Panc1 (cell line): Measurements from ENCODE around the gene PNO1. TPM values are rescaled to one million over a fixed set of nuclear protein-coding genes. Genes with fewer than 3 reads are reported as not detected.
"Not testable (repeated sequence)": the region's sequence is repeated elsewhere in the genome, so short reads cannot be mapped to it uniquely, and the experiment has no call there.

Experiments used
- ATAC-seq: fragments of 200-7000 bp; cut with Tn5 transposase; 2 replicates; pipeline ENCODE4 v1.9.1; 2020; ENCODE audit warnings: mild to moderate bottlenecking, moderate library complexity
- BruUV-seq: library from RNA; stranded (reverse); fragments of 400-500 nt; replicated peaks from 2 replicates; lab custom pipeline; 2021; lab: Mats Ljungman, UMichigan
- CTCF ChIA-PET: fragments of 300-600 bp; sonication (Branson Sonifier 250); formaldehyde crosslinking; loops from one replicate; lab custom pipeline; 2022; ENCODE audit warnings: antibody characterized with exemption; lab: Charles Lee
- POLR2A ChIA-PET: fragments of 300-600 bp; sonication (Branson Sonifier 250); formaldehyde crosslinking; loops from one replicate; lab custom pipeline; 2022; ENCODE audit warnings: antibody characterized with exemption; lab: Charles Lee
- DNase-seq: peaks from one replicate; pipeline ENCODE4 v3.0.0-alpha.2; 2010; ENCODE audit warnings: low read depth, low spot score
- H3K27ac ChIP-seq: 2 replicates; pipeline ENCODE4 v1.5.1; 2011; ENCODE audit warnings: mild to moderate bottlenecking, low read length, inconsistent platforms
- H3K27me3 ChIP-seq: fragments of 200-500 bp; sonication (Bioruptor generic); 2 replicates; pipeline ENCODE4 v1.6.0; 2014; ENCODE audit warnings: low read length, inconsistent platforms; ENCODE audit not compliant: control insufficient read depth, insufficient read depth
- H3K36me3 ChIP-seq: fragments of 200-500 bp; sonication (Bioruptor generic); 2 replicates; pipeline ENCODE4 v1.5.1; 2014; ENCODE audit warnings: inconsistent platforms, mild to moderate bottlenecking, low read length, moderate library complexity; ENCODE audit not compliant: control insufficient read depth, insufficient read depth
- H3K4me1 ChIP-seq: 2 replicates; pipeline ENCODE4 v1.5.1; 2011; ENCODE audit warnings: inconsistent platforms, mild to moderate bottlenecking, low read length, moderate library complexity; ENCODE audit not compliant: control insufficient read depth, insufficient read depth
- H3K4me3 ChIP-seq, 2 experiments: 2 replicates each; pipeline ENCODE4 v1.5.1; 2011 to 2012; ENCODE audit warnings: low read depth in 2 of 2, low read length in 2 of 2, mild to moderate bottlenecking in 2 of 2, inconsistent platforms in 1 of 2, moderate library complexity in 1 of 2
- H3K9me3 ChIP-seq: fragments of 200-500 bp; sonication (Bioruptor generic); 2 replicates; pipeline ENCODE4 v1.5.1; 2014; ENCODE audit warnings: low read depth, mild to moderate bottlenecking, inconsistent platforms, low read length, moderate library complexity; ENCODE audit not compliant: control insufficient read depth, insufficient read depth
- POLR2AphosphoS5 ChIP-seq: IDR thresholded peaks from 2 replicates; pipeline ENCODE4 v1.6.1; 2012; ENCODE audit warnings: mild to moderate bottlenecking, low read depth, low read length, moderate library complexity
- SIN3A ChIP-seq: IDR thresholded peaks from 2 replicates; pipeline ENCODE4 v1.6.1; 2012; ENCODE audit warnings: low read depth, mild to moderate bottlenecking, low read length, moderate library complexity, borderline replicate concordance; ENCODE audit not compliant: insufficient read depth
- TCF7L2 ChIP-seq: IDR thresholded peaks from 2 replicates; pipeline ENCODE4 v1.6.1; 2011; ENCODE audit warnings: mild to moderate bottlenecking, low read depth, low read length, inconsistent platforms
- in situ Hi-C: cut with HindIII; loops from 2 replicates; pipeline ENCODE4 v1.10.0; 2016; ENCODE audit warnings: low sequenced_read_pairs, low pct_unique_long_range_greater_than_20kb
- intact Hi-C: fragments of 100-400 bp; cut with micrococcal nuclease; formaldehyde crosslinking; loops from one replicate; pipeline ENCODE4 v1.10.0; 2022; ENCODE audit not compliant: unreplicated experiment
- total RNA-seq: library from RNA; stranded (reverse); gene quantifications from one replicate; pipeline ENCODE4 v1.2.1, GENCODE V29; 2021; ENCODE audit not compliant: unreplicated experiment
- TF ChIP-seq, protein P1 (sequence below), 2 experiments: IDR thresholded peaks; 2 replicates each; pipeline ENCODE4 v1.6.1; 2011 to 2012; ENCODE audit warnings: low read depth in 2 of 2, control low read depth in 1 of 2, low read length in 1 of 2, mild to moderate bottlenecking in 1 of 2, moderate library complexity in 1 of 2; ENCODE audit not compliant: insufficient read depth in 1 of 2
- TF ChIP-seq, protein P2 (sequence below): fragments of 450-650 bp; IDR thresholded peaks from 2 replicates; pipeline ENCODE4 v1.5.1; 2017; ENCODE audit warnings: mild to moderate bottlenecking

PNO1 gene
- total RNA-seq, 1 experiment from 2014 or later: 37.7 TPM

DNA sequence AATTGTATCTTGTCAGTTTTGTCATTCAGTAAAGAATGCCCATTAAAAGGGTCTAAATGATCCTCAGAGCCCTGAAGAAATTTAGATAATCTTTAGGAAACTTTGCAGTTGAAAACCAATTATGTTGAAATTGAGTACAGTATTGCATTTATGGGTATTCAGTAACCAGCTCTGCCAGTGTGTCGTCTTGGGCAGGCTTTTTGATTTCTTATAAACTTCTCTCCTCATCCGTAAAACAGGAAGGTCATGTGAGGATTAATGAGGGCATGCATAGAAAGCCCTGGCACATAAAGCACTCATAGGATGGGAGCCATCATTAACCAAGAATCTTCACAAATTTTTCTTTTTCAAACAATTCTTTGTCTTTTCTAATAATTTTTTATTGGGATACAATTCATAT is 14.8 kb downstream of the PNO1 start:
- ChIA-PET POLR2A (no interaction called here), CTCF (no interaction called here)
- peaks cover 30% of the 10 kb centered on the region for H3K36me3 ChIP-seq
- ATAC-seq (no peak), DNase-seq (no peak)
- H3K4me1 ChIP-seq: no peaks in the 10 kb centered on the region
- in situ Hi-C loops (no loop called here), intact Hi-C loops (no loop called here)
- H3K27ac ChIP-seq: no peak overlapping the region
- BruUV-seq: no TSS peak
- no peaks in the 10 kb centered on the region for H3K27me3 ChIP-seq
- TF ChIP-seq, protein P1, sequence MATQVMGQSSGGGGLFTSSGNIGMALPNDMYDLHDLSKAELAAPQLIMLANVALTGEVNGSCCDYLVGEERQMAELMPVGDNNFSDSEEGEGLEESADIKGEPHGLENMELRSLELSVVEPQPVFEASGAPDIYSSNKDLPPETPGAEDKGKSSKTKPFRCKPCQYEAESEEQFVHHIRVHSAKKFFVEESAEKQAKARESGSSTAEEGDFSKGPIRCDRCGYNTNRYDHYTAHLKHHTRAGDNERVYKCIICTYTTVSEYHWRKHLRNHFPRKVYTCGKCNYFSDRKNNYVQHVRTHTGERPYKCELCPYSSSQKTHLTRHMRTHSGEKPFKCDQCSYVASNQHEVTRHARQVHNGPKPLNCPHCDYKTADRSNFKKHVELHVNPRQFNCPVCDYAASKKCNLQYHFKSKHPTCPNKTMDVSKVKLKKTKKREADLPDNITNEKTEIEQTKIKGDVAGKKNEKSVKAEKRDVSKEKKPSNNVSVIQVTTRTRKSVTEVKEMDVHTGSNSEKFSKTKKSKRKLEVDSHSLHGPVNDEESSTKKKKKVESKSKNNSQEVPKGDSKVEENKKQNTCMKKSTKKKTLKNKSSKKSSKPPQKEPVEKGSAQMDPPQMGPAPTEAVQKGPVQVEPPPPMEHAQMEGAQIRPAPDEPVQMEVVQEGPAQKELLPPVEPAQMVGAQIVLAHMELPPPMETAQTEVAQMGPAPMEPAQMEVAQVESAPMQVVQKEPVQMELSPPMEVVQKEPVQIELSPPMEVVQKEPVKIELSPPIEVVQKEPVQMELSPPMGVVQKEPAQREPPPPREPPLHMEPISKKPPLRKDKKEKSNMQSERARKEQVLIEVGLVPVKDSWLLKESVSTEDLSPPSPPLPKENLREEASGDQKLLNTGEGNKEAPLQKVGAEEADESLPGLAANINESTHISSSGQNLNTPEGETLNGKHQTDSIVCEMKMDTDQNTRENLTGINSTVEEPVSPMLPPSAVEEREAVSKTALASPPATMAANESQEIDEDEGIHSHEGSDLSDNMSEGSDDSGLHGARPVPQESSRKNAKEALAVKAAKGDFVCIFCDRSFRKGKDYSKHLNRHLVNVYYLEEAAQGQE (IDR thresholded peaks at IDR 0.05; ENCODE audit: insufficient read depth in 1 of 2, low read depth in 2 of 2, low read length in 1 of 2): no peak
- TF ChIP-seq, protein P2, sequence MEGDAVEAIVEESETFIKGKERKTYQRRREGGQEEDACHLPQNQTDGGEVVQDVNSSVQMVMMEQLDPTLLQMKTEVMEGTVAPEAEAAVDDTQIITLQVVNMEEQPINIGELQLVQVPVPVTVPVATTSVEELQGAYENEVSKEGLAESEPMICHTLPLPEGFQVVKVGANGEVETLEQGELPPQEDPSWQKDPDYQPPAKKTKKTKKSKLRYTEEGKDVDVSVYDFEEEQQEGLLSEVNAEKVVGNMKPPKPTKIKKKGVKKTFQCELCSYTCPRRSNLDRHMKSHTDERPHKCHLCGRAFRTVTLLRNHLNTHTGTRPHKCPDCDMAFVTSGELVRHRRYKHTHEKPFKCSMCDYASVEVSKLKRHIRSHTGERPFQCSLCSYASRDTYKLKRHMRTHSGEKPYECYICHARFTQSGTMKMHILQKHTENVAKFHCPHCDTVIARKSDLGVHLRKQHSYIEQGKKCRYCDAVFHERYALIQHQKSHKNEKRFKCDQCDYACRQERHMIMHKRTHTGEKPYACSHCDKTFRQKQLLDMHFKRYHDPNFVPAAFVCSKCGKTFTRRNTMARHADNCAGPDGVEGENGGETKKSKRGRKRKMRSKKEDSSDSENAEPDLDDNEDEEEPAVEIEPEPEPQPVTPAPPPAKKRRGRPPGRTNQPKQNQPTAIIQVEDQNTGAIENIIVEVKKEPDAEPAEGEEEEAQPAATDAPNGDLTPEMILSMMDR: no peak
- TF ChIP-seq POLR2AphosphoS5 (no peak), TCF7L2 (no peak), SIN3A (no peak)
- H3K4me3 ChIP-seq: no peak overlapping the region
- H3K9me3 ChIP-seq: no peaks in the 10 kb centered on the region

DNA sequence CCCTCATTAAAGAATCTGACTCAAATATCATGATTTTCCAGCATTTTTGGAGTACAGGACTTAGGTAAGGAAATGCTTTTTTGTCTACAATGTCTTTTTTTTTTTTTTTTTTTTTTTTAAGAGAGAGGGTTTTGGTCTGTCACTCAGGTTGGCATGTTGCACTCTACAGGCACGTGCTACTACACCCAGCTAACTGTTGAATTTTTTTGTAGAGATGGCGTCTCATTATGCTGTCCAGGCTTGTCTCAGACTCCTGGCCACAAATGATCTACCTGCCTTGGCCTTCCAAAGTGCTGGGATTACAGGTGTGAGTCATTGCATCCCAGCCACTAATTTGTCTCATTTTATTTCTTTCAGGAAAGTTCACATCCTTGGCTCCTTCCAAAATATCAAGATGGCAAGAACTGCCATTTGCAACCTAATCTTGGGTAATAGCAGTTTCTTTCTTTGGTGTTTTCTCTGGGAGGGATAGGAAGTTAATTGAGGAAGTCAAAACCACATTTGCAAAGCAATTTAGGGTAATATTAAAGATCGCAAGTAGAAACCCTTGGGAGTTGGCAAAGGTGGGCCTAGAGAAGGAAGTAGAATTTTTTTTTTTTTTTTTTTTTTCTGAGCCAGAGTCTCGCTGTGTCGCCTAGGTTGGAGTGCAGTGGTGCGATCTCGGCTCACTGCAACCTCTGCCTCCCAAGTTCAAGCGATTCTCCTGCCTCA is 15.5 kb downstream of the PNO1 start:
- TF ChIP-seq TCF7L2 (no peak), POLR2AphosphoS5 (no peak)
- Histone ChIP-seq H3K36me3 (peaks cover 30% of the 10 kb centered on the region), H3K27me3 (no peaks in the 10 kb centered on the region), H3K27ac (no peak overlapping the region), H3K9me3 (no peaks in the 10 kb centered on the region), H3K4me1 (no peaks in the 10 kb centered on the region), H3K4me3 (no peak overlapping the region)
- ChIA-PET CTCF (no interaction called here), POLR2A (no interaction called here)
- intact Hi-C loops (no loop called here), in situ Hi-C loops (no loop called here)
- no TSS peak for BruUV-seq
- DNase-seq: no peak
- ATAC-seq: no peak

DNA sequence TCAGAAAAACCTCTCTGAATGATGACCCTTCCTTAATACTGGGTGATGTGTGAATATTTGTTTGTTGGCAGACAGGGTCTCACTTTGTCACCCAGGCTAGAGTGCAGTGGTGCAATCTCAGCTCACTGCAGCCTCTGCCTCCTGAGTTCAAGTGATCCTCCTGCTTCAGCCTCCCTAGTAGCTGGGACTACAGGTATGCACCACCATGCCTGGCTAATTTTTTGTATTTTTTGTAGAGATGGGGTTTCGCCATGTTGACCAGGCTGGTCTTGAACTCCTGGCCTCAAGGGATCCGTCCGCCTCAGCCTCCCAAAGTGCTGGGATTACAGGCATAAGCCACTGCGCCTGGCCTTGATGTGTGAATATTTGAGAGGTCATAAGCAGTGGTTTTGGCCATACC is 17.5 kb downstream of the PNO1 start:
- DNase-seq, H3K4me1 ChIP-seq, H3K27ac ChIP-seq, POLR2A ChIA-PET, intact Hi-C loops, BruUV-seq, in situ Hi-C loops, H3K9me3 ChIP-seq, H3K27me3 ChIP-seq, H3K4me3 ChIP-seq, ATAC-seq: not testable (repeated sequence)
- CTCF ChIA-PET: interaction anchor here (0.6 to 0.9 kb wide), 2 partner anchors 50 to 717 kb away, joined by 3 to 4 read pairs; no protein-coding TSS in a partner anchor
- peaks cover 26% of the 10 kb centered on the region for H3K36me3 ChIP-seq
